ENCODE results near the gene C5. TPM values are rescaled to one million over a fixed set of nuclear protein-coding genes. Genes with fewer than 3 reads are reported as not detected.

C5 gene
- total RNA-seq, 2 experiments from 2014 or later = 1.9 to 3.4 TPM

DNA sequence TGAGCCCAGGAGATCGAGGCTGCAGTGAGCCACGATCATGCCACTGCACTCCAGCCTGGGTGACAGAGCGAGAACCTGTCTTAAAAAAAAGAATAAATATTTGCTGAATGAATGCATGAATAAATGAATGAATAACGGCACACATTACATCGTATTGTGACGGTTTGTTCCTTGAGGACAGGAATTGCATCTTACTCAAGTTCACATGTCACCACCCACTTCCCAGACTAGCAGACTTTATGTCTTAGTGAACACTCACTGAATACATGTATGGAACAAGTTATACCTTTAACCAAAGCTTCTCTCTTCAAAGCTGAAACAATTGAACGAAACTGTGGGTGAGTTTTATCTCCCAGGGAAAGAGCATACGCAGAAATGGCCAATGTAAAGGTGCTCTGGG lies 70.3 kb downstream of the C5 start:
- no peak for DNase-seq
- no peak overlapping the region for H3K4me3 Mint-ChIP-seq
- no peaks in the 10 kb centered on the region for H3K27me3 Mint-ChIP-seq
- H3K36me3 Mint-ChIP-seq (ENCODE audit: low read depth) = no peaks in the 10 kb centered on the region
- peaks cover 12% of the 10 kb centered on the region for H3K4me1 Mint-ChIP-seq (ENCODE audit: low read depth)
- TF ChIP-seq, protein P1, sequence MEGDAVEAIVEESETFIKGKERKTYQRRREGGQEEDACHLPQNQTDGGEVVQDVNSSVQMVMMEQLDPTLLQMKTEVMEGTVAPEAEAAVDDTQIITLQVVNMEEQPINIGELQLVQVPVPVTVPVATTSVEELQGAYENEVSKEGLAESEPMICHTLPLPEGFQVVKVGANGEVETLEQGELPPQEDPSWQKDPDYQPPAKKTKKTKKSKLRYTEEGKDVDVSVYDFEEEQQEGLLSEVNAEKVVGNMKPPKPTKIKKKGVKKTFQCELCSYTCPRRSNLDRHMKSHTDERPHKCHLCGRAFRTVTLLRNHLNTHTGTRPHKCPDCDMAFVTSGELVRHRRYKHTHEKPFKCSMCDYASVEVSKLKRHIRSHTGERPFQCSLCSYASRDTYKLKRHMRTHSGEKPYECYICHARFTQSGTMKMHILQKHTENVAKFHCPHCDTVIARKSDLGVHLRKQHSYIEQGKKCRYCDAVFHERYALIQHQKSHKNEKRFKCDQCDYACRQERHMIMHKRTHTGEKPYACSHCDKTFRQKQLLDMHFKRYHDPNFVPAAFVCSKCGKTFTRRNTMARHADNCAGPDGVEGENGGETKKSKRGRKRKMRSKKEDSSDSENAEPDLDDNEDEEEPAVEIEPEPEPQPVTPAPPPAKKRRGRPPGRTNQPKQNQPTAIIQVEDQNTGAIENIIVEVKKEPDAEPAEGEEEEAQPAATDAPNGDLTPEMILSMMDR (IDR thresholded peaks at IDR 0.05) = no peak
- POLR2A ChIA-PET = interaction anchor here (0.7 kb wide), 1 partner anchor 156 kb away, joined by 3 read pairs; no protein-coding TSS in a partner anchor
- intact Hi-C loops (cut with micrococcal nuclease) = loop anchor here (5.0 kb wide), 1 partner anchor 93 kb away; the partner anchor contains the start of gene CNTRL
- no peak for ATAC-seq
- no peak overlapping the region for H3K27ac Mint-ChIP-seq
- CTCF ChIA-PET = interaction anchor here (0.7 to 4.2 kb wide), 7 partner anchors 7 to 224 kb away, joined by 3 to 29 read pairs (median 9); no protein-coding TSS in a partner anchor
- H3K9me3 Mint-ChIP-seq = no peaks in the 10 kb centered on the region

DNA sequence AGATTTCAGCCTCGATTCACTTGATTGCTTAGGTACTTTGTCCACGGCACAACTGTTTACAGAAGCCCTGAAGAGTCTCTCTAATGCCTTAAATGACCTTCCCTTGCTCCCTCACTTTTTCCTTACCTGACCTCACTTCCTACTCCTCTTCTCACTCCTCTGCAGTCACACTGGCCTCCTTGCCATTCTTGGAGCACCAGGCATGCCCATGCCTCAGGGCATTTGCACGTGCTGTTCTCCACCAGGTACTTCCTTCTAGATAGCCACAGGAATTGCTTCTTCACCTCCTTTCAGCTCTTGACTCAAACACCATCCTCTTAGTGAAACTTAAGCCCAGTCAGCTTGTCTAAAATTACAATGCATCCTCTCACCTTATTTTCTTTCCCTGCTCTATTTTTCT lies 71.1 kb downstream of the C5 start:
- Mint-ChIP-seq H3K36me3 (ENCODE audit: low read depth) (no peaks in the 10 kb centered on the region), H3K4me1 (ENCODE audit: low read depth) (peaks cover 19% of the 10 kb centered on the region), H3K9me3 (no peaks in the 10 kb centered on the region), H3K27ac (no peak overlapping the region), H3K27me3 (no peaks in the 10 kb centered on the region), H3K4me3 (no peak overlapping the region)
- POLR2A ChIA-PET = no interaction called here
- TF ChIP-seq, protein P1 (IDR thresholded peaks at IDR 0.05) = no peak
- DNase-seq (no peak), ATAC-seq (no peak)
- CTCF ChIA-PET = interaction anchor here (1.2 to 4.2 kb wide), 3 partner anchors 12 to 223 kb away, joined by 5 to 29 read pairs (median 9); no protein-coding TSS in a partner anchor
- intact Hi-C loops (cut with micrococcal nuclease) = no loop called here

DNA sequence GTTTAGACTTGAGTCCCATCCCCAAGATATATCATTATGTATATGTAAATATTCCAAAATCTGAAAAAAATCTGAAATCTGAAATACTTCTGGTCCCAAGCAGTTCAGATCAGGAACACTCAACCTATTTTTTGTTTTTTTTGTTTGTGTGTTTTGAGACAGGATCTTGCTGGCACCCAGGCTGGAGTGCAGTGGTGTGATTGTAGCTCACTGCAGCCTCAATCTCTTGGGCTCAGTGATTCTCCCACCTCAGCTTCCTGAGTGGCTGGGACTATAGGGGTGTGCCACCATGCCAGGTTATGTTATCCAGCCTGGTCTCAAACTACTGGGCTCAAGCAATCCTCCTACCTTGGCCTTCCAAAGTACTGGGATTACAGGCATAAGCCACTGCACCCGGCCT lies 72.8 kb downstream of the C5 start:
- Mint-ChIP-seq H3K9me3 (no peaks in the 10 kb centered on the region), H3K27ac (no peak overlapping the region), H3K36me3 (ENCODE audit: low read depth) (no peaks in the 10 kb centered on the region), H3K27me3 (no peaks in the 10 kb centered on the region), H3K4me1 (ENCODE audit: low read depth) (peaks cover 21% of the 10 kb centered on the region), H3K4me3 (no peak overlapping the region)
- intact Hi-C loops (cut with micrococcal nuclease) = no loop called here
- CTCF ChIA-PET = interaction anchor here (1.1 kb wide), 1 partner anchor 78 kb away, joined by 4 read pairs; no protein-coding TSS in a partner anchor
- ATAC-seq (no peak), DNase-seq (no peak)
- POLR2A ChIA-PET = no interaction called here
- TF ChIP-seq, protein P1 (IDR thresholded peaks at IDR 0.05) = no peak

DNA sequence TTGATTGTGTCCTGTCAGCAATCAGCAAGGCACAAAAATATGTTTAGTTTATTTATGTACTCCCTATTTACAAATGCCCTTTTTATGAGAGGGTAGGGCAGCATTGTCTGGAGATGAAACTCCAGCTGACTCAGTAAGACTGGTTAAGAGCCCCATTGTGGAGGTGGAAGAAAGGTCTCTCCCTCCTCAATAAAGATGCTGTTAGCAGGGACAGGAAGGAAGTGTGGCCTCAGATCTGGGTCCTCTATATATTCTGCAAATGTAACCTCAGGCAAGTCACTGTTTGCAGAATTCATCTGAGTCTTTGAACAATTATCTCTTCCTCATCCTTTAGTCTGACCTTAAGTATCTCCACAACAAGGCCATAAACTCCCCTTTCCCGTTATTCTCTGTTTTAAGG lies 75.2 kb downstream of the C5 start:
- TF ChIP-seq, protein P1 (IDR thresholded peaks at IDR 0.05) = no peak
- Mint-ChIP-seq H3K9me3 (no peaks in the 10 kb centered on the region), H3K4me3 (no peak overlapping the region), H3K27me3 (no peaks in the 10 kb centered on the region), H3K36me3 (ENCODE audit: low read depth) (no peaks in the 10 kb centered on the region), H3K4me1 (ENCODE audit: low read depth) (peaks cover 23% of the 10 kb centered on the region), H3K27ac (peak overlapping the region; percentile 73)
- ChIA-PET POLR2A (interaction anchor here (0.6 kb wide), 1 partner anchor 88 kb away, joined by 4 read pairs; no protein-coding TSS in a partner anchor), CTCF (no interaction called here)
- ATAC-seq (peak; percentile 68), DNase-seq (no peak)
- intact Hi-C loops (cut with micrococcal nuclease) = no loop called here

DNA sequence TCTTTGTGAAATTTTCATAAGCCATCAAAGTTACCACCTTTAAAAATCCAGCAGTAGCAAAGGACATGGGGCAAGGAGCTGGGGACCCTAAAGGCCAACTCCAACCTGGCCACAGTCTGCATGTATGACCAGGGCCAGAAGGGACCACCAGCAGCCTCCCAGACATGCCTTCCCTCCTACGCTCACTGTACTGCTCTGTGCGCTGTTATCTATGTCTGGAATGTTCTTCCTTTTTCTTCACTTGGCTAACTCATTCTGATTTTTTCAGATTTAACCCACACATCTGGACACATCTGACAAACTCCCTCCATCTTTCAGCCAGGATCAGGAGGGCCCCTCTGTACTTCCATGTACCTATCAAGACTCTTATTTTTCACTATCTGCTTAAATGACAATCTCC lies 75.9 kb downstream of the C5 start:
- intact Hi-C loops (cut with micrococcal nuclease) = no loop called here
- ChIA-PET POLR2A (interaction anchor here (0.6 kb wide), 1 partner anchor 89 kb away, joined by 4 read pairs; no protein-coding TSS in a partner anchor), CTCF (no interaction called here)
- H3K27me3 Mint-ChIP-seq = no peaks in the 10 kb centered on the region
- no peak for ATAC-seq
- H3K4me3 Mint-ChIP-seq = no peak overlapping the region
- H3K36me3 Mint-ChIP-seq (ENCODE audit: low read depth) = no peaks in the 10 kb centered on the region
- H3K4me1 Mint-ChIP-seq (ENCODE audit: low read depth) = peaks cover 23% of the 10 kb centered on the region
- TF ChIP-seq, protein P1 (IDR thresholded peaks at IDR 0.05) = no peak
- no peak for DNase-seq
- H3K27ac Mint-ChIP-seq = no peak overlapping the region
- no peaks in the 10 kb centered on the region for H3K9me3 Mint-ChIP-seq

All from activated CD8-positive, alpha-beta T cell treated with anti-CD3 and anti-CD28 coated beads for 36 hours (primary cell).